Ovary (tissue), 3 donors: ENCODE data around the gene SLC12A3.

ENCODE experiments used
- EP300 ChIP-seq: sonication (generic); formaldehyde crosslinking; IDR thresholded peaks from one replicate; pipeline ENCODE4 v1.6.1; 2017; ENCODE audit warnings: antibody characterized with exemption
- POLR2A ChIP-seq: fragments of 450-650 bp; IDR thresholded peaks from one replicate; pipeline ENCODE4 v1.6.1; 2017; ENCODE audit warnings: antibody characterized with exemption, mild to moderate bottlenecking, moderate library complexity
- TF ChIP-seq, protein P1 (sequence below), 3 donors: fragments of 450-650 bp in 2 of 3; fragments of 200-600 bp in 1 of 3; IDR thresholded peaks; one replicate each; pipeline versions ENCODE4 v1.5.1 to v1.8.0; 2016 to 2022; ENCODE audit warnings: antibody characterized with exemption in 3 of 3, mild to moderate bottlenecking in 1 of 3
- donor health status: DM: no; HTN: no; CAD: no.

DNA sequence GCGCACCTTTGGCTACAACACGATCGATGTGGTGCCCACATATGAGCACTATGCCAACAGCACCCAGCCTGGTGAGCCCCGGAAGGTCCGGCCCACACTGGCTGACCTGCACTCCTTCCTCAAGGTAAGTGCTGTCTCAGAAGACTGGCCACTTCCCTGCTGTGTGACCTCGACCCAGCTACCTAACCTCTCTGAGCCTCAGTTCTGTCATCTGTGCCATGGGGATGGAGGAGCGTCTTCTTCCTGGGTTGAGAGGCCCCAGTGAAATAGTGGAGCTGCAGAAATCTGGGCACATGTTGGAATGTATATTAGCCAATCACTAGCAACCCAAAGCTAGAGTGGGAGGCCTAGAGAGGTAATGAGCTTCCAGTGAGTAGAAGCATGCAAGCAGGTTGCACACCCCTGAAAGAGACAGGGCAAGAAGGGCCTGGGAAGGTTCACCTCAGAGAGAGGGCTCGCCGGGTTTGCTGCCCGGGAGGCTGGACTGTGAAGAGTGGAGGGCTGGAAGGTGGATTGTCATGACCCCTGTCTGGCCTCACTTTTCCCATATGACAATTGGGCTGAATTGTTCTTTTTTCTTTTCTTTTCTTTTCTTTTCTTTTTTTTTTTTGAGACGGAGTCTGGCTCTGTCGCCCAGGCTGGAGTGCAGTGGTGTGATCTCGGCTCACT lies 521 bp downstream of the SLC12A3 start:
- no peak for TF ChIP-seq POLR2A
- TF ChIP-seq, protein P1, sequence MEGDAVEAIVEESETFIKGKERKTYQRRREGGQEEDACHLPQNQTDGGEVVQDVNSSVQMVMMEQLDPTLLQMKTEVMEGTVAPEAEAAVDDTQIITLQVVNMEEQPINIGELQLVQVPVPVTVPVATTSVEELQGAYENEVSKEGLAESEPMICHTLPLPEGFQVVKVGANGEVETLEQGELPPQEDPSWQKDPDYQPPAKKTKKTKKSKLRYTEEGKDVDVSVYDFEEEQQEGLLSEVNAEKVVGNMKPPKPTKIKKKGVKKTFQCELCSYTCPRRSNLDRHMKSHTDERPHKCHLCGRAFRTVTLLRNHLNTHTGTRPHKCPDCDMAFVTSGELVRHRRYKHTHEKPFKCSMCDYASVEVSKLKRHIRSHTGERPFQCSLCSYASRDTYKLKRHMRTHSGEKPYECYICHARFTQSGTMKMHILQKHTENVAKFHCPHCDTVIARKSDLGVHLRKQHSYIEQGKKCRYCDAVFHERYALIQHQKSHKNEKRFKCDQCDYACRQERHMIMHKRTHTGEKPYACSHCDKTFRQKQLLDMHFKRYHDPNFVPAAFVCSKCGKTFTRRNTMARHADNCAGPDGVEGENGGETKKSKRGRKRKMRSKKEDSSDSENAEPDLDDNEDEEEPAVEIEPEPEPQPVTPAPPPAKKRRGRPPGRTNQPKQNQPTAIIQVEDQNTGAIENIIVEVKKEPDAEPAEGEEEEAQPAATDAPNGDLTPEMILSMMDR (IDR thresholded peaks at IDR 0.05), result no peak
- TF ChIP-seq EP300, result no peak
